Measurements from ENCODE around the gene RNF208.

GRCh38 chr9:137233143-137233980, 11.3 kb upstream of the RNF208 start:
- TF ChIP-seq CTCF (IDR thresholded peaks at IDR 0.05; ENCODE audit: low read depth, low read length, missing input control) (no peak), SP1 (IDR thresholded peaks at IDR 0.05) (no peak), FOXA2 (IDR thresholded peaks at IDR 0.05) (no peak), JUND (IDR thresholded peaks at IDR 0.05) (no peak), ZBTB33 (IDR thresholded peaks at IDR 0.05) (no peak), HNF4G (IDR thresholded peaks at IDR 0.05) (no peak), MAX (IDR thresholded peaks at IDR 0.05) (no peak), REST (IDR thresholded peaks at IDR 0.05) (no peak), ATF3 (IDR thresholded peaks at IDR 0.05) (no peak)
